ENCODE data around the gene SH2D3C.

SH2D3C gene

DNA sequence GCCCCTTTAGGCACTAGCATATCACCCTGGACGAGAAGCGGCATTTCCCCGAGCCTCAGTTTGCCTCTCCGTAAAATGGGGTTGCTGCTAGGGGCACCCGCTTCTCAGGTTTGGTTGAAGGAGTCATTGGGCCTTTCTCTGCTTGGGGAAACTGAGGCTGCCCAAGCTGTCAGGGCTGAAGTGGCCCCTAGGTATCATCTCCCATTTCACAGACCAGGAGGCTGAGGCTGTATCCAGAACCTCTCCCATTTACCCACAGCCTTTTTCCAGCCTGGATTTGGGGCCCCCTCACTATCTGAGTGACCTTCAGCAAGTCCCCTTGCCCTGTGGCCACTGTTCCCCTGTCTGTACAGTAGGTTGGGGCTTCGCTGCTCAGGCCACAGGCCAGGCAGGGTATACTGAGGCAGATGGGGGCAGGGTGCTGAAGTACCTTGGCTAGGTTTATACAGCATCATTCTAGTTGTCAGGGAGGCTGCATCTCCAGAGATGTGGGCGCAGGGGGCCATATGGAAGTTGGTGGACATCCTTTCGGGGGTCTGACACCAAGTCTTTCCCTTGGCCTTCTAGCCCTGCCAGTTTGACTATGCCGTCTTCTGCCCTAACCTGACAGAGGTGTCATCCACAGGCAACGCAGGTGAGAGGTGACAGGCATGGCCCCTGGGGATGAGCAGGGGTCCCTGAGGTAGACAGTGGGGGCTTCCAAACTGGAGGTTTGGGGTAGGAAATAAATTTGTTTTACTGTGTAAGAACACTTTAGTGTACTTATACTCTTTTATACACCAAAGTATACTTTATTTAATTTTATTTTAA lies 32.1 kb upstream of the SH2D3C start:
- TF ChIP-seq TCF4 (CRISPR knock-in tag; IDR thresholded peaks at IDR 0.05; ENCODE audit: borderline replicate concordance), result no peak
- TF ChIP-seq, protein P1, sequence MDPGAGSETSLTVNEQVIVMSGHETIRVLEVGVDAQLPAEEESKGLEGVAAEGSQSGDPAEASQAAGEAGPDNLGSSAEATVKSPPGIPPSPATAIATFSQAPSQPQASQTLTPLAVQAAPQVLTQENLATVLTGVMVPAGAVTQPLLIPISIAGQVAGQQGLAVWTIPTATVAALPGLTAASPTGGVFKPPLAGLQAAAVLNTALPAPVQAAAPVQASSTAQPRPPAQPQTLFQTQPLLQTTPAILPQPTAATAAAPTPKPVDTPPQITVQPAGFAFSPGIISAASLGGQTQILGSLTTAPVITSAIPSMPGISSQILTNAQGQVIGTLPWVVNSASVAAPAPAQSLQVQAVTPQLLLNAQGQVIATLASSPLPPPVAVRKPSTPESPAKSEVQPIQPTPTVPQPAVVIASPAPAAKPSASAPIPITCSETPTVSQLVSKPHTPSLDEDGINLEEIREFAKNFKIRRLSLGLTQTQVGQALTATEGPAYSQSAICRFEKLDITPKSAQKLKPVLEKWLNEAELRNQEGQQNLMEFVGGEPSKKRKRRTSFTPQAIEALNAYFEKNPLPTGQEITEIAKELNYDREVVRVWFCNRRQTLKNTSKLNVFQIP (CRISPR knock-in tag; IDR thresholded peaks at IDR 0.05; ENCODE audit: borderline replicate concordance, low read depth), result no peak
- TF ChIP-seq, protein P2, sequence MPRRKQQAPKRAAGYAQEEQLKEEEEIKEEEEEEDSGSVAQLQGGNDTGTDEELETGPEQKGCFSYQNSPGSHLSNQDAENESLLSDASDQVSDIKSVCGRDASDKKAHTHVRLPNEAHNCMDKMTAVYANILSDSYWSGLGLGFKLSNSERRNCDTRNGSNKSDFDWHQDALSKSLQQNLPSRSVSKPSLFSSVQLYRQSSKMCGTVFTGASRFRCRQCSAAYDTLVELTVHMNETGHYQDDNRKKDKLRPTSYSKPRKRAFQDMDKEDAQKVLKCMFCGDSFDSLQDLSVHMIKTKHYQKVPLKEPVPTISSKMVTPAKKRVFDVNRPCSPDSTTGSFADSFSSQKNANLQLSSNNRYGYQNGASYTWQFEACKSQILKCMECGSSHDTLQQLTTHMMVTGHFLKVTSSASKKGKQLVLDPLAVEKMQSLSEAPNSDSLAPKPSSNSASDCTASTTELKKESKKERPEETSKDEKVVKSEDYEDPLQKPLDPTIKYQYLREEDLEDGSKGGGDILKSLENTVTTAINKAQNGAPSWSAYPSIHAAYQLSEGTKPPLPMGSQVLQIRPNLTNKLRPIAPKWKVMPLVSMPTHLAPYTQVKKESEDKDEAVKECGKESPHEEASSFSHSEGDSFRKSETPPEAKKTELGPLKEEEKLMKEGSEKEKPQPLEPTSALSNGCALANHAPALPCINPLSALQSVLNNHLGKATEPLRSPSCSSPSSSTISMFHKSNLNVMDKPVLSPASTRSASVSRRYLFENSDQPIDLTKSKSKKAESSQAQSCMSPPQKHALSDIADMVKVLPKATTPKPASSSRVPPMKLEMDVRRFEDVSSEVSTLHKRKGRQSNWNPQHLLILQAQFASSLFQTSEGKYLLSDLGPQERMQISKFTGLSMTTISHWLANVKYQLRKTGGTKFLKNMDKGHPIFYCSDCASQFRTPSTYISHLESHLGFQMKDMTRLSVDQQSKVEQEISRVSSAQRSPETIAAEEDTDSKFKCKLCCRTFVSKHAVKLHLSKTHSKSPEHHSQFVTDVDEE (CRISPR knock-in tag; IDR thresholded peaks at IDR 0.05), result no peak
- no peak for ATAC-seq

DNA sequence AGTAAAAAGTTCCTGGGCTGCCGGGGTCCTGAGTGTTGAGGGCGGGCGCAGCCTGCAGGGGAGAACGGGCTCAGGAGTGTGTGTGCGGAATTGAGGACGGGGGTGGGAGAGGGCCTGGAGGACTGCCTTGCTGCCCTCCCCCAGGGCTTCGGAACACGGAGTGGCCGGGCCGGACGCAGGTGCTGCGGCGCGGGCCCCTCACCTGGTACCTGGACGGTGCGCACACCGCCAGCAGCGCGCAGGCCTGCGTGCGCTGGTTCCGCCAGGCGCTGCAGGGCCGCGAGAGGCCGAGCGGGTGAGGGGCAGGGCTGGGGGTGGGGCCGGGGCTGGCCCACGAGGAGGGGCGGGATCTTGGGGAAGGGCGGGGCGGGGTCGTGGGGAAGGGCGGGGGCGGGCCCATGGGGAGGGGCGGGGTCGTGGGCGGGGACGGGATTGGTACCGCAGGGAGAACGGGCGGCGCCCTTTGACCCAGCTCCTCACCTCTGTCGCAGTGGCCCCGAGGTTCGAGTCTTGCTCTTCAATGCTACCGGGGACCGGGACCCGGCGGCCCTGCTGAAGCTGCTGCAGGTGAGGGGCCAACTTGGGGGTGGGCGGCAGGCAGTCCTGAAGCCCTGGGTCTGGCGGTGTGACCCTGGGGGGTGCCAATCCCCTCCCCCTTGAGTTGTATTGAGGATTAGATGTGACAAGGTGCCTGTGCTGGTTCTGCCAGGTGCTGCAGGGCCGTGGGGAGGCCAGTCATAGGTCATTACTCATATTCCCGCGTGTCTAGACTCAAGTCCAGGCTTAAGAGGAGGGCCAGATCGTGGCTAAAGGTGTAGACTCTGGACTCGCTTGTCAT lies 31.3 kb upstream of the SH2D3C start:
- TF ChIP-seq ZNF70 (CRISPR knock-in tag; IDR thresholded peaks at IDR 0.05) (no peak), ZNF8 (CRISPR knock-in tag; IDR thresholded peaks at IDR 0.05) (no peak), ARNTL (CRISPR knock-in tag; IDR thresholded peaks at IDR 0.05; ENCODE audit: borderline replicate concordance, low read depth) (no peak), ZFP30 (CRISPR knock-in tag; IDR thresholded peaks at IDR 0.05) (no peak), SNAI2 (CRISPR knock-in tag; IDR thresholded peaks at IDR 0.05) (no peak), ZC3H10 (CRISPR knock-in tag; IDR thresholded peaks at IDR 0.05) (no peak), TOX (CRISPR knock-in tag; IDR thresholded peaks at IDR 0.05; ENCODE audit: borderline replicate concordance) (no peak), OSR1 (CRISPR knock-in tag; IDR thresholded peaks at IDR 0.05) (no peak), ISL1 (CRISPR knock-in tag; IDR thresholded peaks at IDR 0.05) (no peak)
- TF ChIP-seq, protein P3, sequence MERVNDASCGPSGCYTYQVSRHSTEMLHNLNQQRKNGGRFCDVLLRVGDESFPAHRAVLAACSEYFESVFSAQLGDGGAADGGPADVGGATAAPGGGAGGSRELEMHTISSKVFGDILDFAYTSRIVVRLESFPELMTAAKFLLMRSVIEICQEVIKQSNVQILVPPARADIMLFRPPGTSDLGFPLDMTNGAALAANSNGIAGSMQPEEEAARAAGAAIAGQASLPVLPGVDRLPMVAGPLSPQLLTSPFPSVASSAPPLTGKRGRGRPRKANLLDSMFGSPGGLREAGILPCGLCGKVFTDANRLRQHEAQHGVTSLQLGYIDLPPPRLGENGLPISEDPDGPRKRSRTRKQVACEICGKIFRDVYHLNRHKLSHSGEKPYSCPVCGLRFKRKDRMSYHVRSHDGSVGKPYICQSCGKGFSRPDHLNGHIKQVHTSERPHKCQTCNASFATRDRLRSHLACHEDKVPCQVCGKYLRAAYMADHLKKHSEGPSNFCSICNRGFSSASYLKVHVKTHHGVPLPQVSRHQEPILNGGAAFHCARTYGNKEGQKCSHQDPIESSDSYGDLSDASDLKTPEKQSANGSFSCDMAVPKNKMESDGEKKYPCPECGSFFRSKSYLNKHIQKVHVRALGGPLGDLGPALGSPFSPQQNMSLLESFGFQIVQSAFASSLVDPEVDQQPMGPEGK (CRISPR knock-in tag; IDR thresholded peaks at IDR 0.05; ENCODE audit: borderline replicate concordance), result no peak

DNA sequence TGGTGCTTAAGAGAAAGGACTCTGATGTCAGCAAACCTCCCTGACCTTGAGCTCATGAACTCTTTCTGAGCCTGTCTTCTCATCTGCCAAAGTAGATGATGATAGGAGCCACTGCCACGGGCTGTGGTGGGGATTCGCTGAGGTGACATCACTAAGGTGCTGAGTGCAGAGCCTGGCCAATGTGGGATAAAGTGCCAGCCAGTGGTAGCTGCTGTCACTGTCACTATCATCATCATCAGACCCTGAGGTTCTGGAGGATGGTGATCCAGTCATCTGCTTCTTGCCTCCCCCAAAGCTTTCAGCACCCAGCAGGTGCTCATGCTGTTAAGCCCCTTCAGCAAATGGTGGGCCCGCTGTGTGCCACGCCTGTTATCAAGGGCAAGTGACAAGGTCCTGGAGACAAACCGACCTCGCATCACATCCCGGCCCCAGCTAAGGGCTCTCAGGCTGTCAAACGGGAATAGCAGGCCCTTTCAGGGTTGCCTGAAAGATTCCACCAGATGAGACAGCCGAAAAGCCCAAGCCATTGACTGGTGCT lies 30.6 kb upstream of the SH2D3C start:
- TF ChIP-seq GLIS3 (CRISPR knock-in tag; IDR thresholded peaks at IDR 0.05), result no peak
- no peak for TF ChIP-seq ZFP3 (CRISPR knock-in tag; IDR thresholded peaks at IDR 0.05)
- no peak for TF ChIP-seq RARB (CRISPR knock-in tag; IDR thresholded peaks at IDR 0.05)
- no peak for TF ChIP-seq ZNF70 (CRISPR knock-in tag; IDR thresholded peaks at IDR 0.05)
- TF ChIP-seq, protein P3 (CRISPR knock-in tag; IDR thresholded peaks at IDR 0.05; ENCODE audit: borderline replicate concordance), result no peak
- no peak for TF ChIP-seq SNAI2 (CRISPR knock-in tag; IDR thresholded peaks at IDR 0.05)
- ATAC-seq, result no peak

More for the DNA sequence above, 31.3 kb upstream of the SH2D3C start:
- no peak for ATAC-seq

DNA sequence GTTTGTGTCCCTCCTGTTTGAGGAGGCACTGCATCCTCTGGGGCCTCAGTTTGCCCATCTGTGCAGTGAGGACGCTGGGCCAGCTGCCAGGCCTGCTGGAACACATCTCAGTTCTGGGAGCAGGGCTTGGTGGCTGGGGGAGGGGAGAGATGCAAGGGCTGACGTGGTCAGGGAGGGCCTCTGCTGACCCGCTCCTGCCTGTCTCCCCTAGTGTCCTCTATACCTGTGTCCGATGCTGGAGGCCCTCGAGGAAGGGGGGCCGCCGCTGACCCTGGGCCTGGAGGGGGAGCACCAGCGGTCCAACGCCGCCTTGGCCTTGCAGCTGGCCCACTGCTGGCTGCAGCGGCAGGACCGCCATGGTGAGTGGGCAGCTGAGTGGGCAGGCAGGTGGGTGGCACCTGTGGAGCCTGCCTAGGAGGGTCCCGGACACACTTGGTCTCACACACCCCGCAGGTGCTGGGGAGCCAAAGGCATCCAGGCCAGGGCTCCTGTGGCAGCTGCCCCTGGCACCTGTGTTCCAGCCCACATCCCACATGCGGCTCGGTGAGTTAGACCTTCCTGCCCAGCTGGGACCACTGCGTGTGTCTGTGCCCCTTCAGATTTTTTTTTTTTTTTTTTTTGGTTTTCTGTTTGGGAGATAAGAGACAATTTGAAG lies 30.0 kb upstream of the SH2D3C start:
- TF ChIP-seq ESRRG (CRISPR knock-in tag; IDR thresholded peaks at IDR 0.05), result no peak
- ATAC-seq, result no peak
